ENCODE data around the gene LRCH3.

DNA sequence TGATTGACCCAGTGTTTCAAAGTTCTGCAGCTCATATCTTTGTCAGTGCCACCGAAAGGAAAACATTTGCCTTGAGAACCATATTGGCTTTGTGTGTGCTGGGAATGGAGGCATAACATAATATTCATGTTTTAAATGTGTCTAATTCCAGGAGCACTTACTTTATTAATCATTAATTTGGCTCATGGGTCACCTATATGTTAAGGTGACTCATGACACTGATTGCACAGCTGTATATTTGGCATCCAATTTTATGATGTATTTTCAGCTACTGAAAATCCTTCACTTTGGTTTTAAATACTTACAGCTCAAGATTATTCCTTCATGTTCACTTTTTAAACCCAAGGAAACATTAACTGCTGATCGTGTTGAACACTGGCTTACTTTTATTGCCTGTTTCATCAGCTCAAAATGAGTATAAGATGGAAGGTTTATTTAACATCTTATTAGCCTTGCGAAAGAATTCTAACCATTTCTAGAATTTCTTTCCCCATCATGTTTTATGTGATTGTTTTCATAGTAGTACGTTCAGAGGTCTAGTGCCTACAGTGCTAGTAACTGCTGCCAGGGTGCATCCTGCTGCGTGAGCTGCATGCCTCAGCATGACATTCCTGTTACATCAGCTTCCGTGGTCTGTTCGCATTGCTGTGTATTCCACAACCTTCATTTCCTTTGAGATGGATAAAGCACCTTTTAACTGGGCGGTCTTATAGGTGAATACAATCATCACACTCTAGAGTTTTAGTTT is 63.7 kb downstream of the LRCH3 start:
- TF ChIP-seq, protein P1, sequence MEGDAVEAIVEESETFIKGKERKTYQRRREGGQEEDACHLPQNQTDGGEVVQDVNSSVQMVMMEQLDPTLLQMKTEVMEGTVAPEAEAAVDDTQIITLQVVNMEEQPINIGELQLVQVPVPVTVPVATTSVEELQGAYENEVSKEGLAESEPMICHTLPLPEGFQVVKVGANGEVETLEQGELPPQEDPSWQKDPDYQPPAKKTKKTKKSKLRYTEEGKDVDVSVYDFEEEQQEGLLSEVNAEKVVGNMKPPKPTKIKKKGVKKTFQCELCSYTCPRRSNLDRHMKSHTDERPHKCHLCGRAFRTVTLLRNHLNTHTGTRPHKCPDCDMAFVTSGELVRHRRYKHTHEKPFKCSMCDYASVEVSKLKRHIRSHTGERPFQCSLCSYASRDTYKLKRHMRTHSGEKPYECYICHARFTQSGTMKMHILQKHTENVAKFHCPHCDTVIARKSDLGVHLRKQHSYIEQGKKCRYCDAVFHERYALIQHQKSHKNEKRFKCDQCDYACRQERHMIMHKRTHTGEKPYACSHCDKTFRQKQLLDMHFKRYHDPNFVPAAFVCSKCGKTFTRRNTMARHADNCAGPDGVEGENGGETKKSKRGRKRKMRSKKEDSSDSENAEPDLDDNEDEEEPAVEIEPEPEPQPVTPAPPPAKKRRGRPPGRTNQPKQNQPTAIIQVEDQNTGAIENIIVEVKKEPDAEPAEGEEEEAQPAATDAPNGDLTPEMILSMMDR (IDR thresholded peaks at IDR 0.05), result no peak
- no peak for TF ChIP-seq POLR2A (IDR thresholded peaks at IDR 0.05)
